KOPT-K1 (cell line): ENCODE measurements around the gene THBD.
"Not testable (repeated sequence)": the region's sequence is repeated elsewhere in the genome, so short reads cannot be mapped to it uniquely, and the experiment has no call there.

Experiments used
- H3K27ac ChIP-seq: fragments of 200-600 bp; sonication (generic); 2 replicates; pipeline ENCODE4 v1.5.1; 2016; ENCODE audit warnings: antibody characterized with exemption, mild to moderate bottlenecking, low read depth, low read length; ENCODE audit not compliant: poor library complexity, severe bottlenecking
- H3K36me3 ChIP-seq: fragments of 200-600 bp; sonication (generic); 2 replicates; pipeline ENCODE4 v1.5.1; 2017; ENCODE audit warnings: antibody characterized with exemption, mild to moderate bottlenecking, low read length, moderate library complexity; ENCODE audit not compliant: insufficient read depth
- H3K9me3 ChIP-seq: fragments of 200-600 bp; sonication (generic); 2 replicates; pipeline ENCODE4 v1.5.1; 2017; ENCODE audit warnings: antibody characterized with exemption, low read length, mild to moderate bottlenecking; ENCODE audit not compliant: insufficient read depth, poor library complexity, severe bottlenecking

Gene THBD

GRCh38 chr20:23037017-23037481, 12.4 kb downstream of the THBD start:
- Histone ChIP-seq H3K36me3 (no peaks in the 10 kb centered on the region), H3K27ac (no peak overlapping the region), H3K9me3 (no peaks in the 10 kb centered on the region)

GRCh38 chr20:23036371-23036770, 13.1 kb downstream of the THBD start:
- no peaks in the 10 kb centered on the region for H3K36me3 ChIP-seq
- no peak overlapping the region for H3K27ac ChIP-seq
- H3K9me3 ChIP-seq, result no peaks in the 10 kb centered on the region

- Histone ChIP-seq H3K36me3 (no peaks in the 10 kb centered on the region), H3K9me3 (no peaks in the 10 kb centered on the region), H3K27ac (no peak overlapping the region)
Measured at GRCh38 chr20:23035731-23036130, 13.7 kb downstream of the THBD start.

GRCh38 chr20:23034721-23035671, 14.5 kb downstream of the THBD start, which contains the start of gene SSTR4:
Gene SSTR4 (plus strand): TSS chr20:23035312. CDS start chr20:23035484, 172 bp downstream.
- Histone ChIP-seq H3K27ac (no peak within 1 kb of the TSS), H3K9me3 (no peaks in the 10 kb centered on the region), H3K36me3 (no peaks in the 10 kb centered on the region)

GRCh38 chr20:23033918-23034317, 15.6 kb downstream of the THBD start:
- H3K27ac ChIP-seq, result no peak overlapping the region
- no peaks in the 10 kb centered on the region for H3K36me3 ChIP-seq
- no peaks in the 10 kb centered on the region for H3K9me3 ChIP-seq

GRCh38 chr20:23032750-23033078, 16.8 kb downstream of the THBD start:
- no peaks in the 10 kb centered on the region for H3K9me3 ChIP-seq
- no peaks in the 10 kb centered on the region for H3K36me3 ChIP-seq
- no peak overlapping the region for H3K27ac ChIP-seq

GRCh38 chr20:23032056-23032749, 17.3 kb downstream of the THBD start:
- H3K36me3 ChIP-seq, result no peaks in the 10 kb centered on the region
- H3K27ac ChIP-seq, result no peak overlapping the region
- no peaks in the 10 kb centered on the region for H3K9me3 ChIP-seq

GRCh38 chr20:23031346-23031745, 18.1 kb downstream of the THBD start:
- no peaks in the 10 kb centered on the region for H3K9me3 ChIP-seq
- no peaks in the 10 kb centered on the region for H3K36me3 ChIP-seq
- no peak overlapping the region for H3K27ac ChIP-seq

GRCh38 chr20:23029324-23029723, 20.1 kb downstream of the THBD start:
- Histone ChIP-seq H3K9me3 (no peaks in the 10 kb centered on the region), H3K27ac (no peak overlapping the region), H3K36me3 (no peaks in the 10 kb centered on the region)

GRCh38 chr20:23028392-23028791, 21.1 kb downstream of the THBD start:
- no peaks in the 10 kb centered on the region for H3K9me3 ChIP-seq
- H3K27ac ChIP-seq, result no peak overlapping the region
- no peaks in the 10 kb centered on the region for H3K36me3 ChIP-seq

GRCh38 chr20:23027721-23028120, 21.8 kb downstream of the THBD start:
- Histone ChIP-seq H3K27ac (no peak overlapping the region), H3K9me3 (no peaks in the 10 kb centered on the region)

GRCh38 chr20:23025503-23025902, 24.0 kb downstream of the THBD start:
- H3K27ac ChIP-seq, H3K36me3 ChIP-seq, H3K9me3 ChIP-seq: not testable (repeated sequence)

More at GRCh38 chr20:23027721-23028120, 21.8 kb downstream of the THBD start:
- H3K36me3 ChIP-seq, result no peaks in the 10 kb centered on the region

GRCh38 chr20:23024701-23025100, 24.8 kb downstream of the THBD start:
- H3K36me3 ChIP-seq, result no peaks in the 10 kb centered on the region
- H3K9me3 ChIP-seq, result no peaks in the 10 kb centered on the region
- H3K27ac ChIP-seq, result no peak overlapping the region

- Histone ChIP-seq H3K36me3 (no peaks in the 10 kb centered on the region), H3K27ac (no peak overlapping the region), H3K9me3 (no peaks in the 10 kb centered on the region)
Measured at GRCh38 chr20:23023621-23024177, 25.8 kb downstream of the THBD start.

GRCh38 chr20:23022849-23023248, 26.6 kb downstream of the THBD start:
- Histone ChIP-seq H3K27ac (no peak overlapping the region), H3K9me3 (no peaks in the 10 kb centered on the region), H3K36me3 (no peaks in the 10 kb centered on the region)
